IMR-90 (cell line): ENCODE data around the gene ACBD5.

Experiments
- CEBPB ChIP-seq: IDR thresholded peaks from 2 replicates; pipeline ENCODE4 v1.6.1; 2012; ENCODE audit warnings: low read depth, low read length, improper control_type of control experiment
- TF ChIP-seq, protein P1 (sequence below): fragments of 150-350 bp; IDR thresholded peaks from 2 replicates; pipeline ENCODE4 v1.6.1; 2017; ENCODE audit warnings: mild to moderate bottlenecking, antibody characterized with exemption, low read length, low read depth

DNA sequence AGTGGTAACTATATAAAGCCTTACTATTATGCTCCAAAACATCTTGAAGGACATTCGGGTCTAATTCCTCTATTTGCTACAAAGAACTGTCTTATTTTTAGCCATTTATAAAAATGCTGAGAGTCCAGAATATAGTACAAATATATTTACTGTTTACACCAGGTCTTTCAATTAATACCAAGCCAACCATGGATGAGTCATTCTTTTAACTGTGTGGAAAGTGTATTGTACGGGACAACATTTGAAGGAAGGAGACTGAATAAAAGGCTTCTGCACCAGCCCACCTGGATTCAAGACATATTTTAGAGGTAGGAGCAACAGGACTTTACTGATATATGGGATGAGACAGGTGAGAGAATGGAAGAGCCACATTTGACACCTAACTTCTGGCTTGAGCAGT lies 50.1 kb downstream of the ACBD5 start:
- TF ChIP-seq, protein P1, sequence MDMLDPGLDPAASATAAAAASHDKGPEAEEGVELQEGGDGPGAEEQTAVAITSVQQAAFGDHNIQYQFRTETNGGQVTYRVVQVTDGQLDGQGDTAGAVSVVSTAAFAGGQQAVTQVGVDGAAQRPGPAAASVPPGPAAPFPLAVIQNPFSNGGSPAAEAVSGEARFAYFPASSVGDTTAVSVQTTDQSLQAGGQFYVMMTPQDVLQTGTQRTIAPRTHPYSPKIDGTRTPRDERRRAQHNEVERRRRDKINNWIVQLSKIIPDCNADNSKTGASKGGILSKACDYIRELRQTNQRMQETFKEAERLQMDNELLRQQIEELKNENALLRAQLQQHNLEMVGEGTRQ: no peak
- no peak for TF ChIP-seq CEBPB
